B cell (primary cell): ENCODE measurements around the gene SORL1-AS1.

Experiments used
- ATAC-seq: fragments of 200-7000 bp; cut with Tn5 transposase; one replicate; pipeline ENCODE4 v1.10.0; 2021; ENCODE audit warnings: low read depth, mild to moderate bottlenecking, moderate number of reproducible peaks, moderate library complexity
- CTCF ChIA-PET: fragments of 350-600 bp; sonication (Branson Sonifier 250); formaldehyde crosslinking; loops from one replicate; lab custom pipeline; 2021; ENCODE audit warnings: antibody characterized with exemption, inconsistent platforms; lab: Charles Lee
- POLR2A ChIA-PET: fragments of 350-600 bp; sonication (Branson Sonifier 250); formaldehyde crosslinking; loops from one replicate; lab custom pipeline; 2021; ENCODE audit warnings: antibody characterized with exemption; lab: Charles Lee
- DNase-seq: peaks from one replicate; pipeline ENCODE4 v3.0.0; 2013
- H2AFZ ChIP-seq: 2 replicates; pipeline ENCODE4 v1.6.1; 2012; ENCODE audit warnings: mild to moderate bottlenecking, low read depth, low read length; ENCODE audit not compliant: insufficient read depth, poor library complexity, severe bottlenecking
- H3K27ac ChIP-seq, 2 donors: 1 replicate in 1 of 2; 2 replicates in 1 of 2; pipeline ENCODE4 v1.5.1; 2012 to 2013; ENCODE audit warnings: low read length in 2 of 2, mild to moderate bottlenecking in 2 of 2, moderate library complexity in 1 of 2
- H3K27me3 ChIP-seq, 4 experiments: fragments of 200-600 bp in 1 of 4; sonication (generic) in 1 of 4; replicated peaks in 1 of 4; 1 replicate in 2 of 4; 2 replicates in 2 of 4; pipeline versions ENCODE4 v1.6.1 to v1.7.0; 2013 to 2016; ENCODE audit warnings: low read length in 3 of 4, mild to moderate bottlenecking in 2 of 4, mixed read lengths in 1 of 4, moderate library complexity in 1 of 4; ENCODE audit not compliant: insufficient read depth in 4 of 4, control insufficient read depth in 3 of 4; ENCODE audit errors: control extremely low read depth in 1 of 4
- H3K36me3 ChIP-seq, 2 experiments: replicated peaks in 1 of 2; 1 replicate in 1 of 2; 2 replicates in 1 of 2; pipeline versions ENCODE4 v1.6.1 to v1.7.1; 2013; ENCODE audit warnings: low read length in 1 of 2; ENCODE audit not compliant: insufficient read depth in 2 of 2, control insufficient read depth in 1 of 2; ENCODE audit errors: control extremely low read depth in 1 of 2, extremely low read depth in 1 of 2
- H3K4me1 ChIP-seq, 2 donors: fragments of 200-600 bp in 1 of 2; sonication (generic) in 1 of 2; 1 replicate in 1 of 2; 2 replicates in 1 of 2; pipeline versions ENCODE4 v1.5.1 to v1.6.1; 2013 to 2017; ENCODE audit warnings: low read length in 2 of 2; ENCODE audit not compliant: control insufficient read depth in 2 of 2, insufficient read depth in 2 of 2
- H3K4me2 ChIP-seq: replicated peaks from 2 replicates; pipeline ENCODE3; 2012; ENCODE audit warnings: mild to moderate bottlenecking, low read depth, low read length; ENCODE audit not compliant: poor library complexity, severe bottlenecking
- H3K4me3 ChIP-seq, 5 experiments: fragments of 200-600 bp in 1 of 5; sonication (generic) in 1 of 5; 1 replicate in 3 of 5; 2 replicates in 2 of 5; pipeline versions ENCODE4 v1.5.1 to v1.7.0; 2011 to 2016; ENCODE audit warnings: low read length in 4 of 5, mild to moderate bottlenecking in 4 of 5, low read depth in 2 of 5, control low read depth in 1 of 5, moderate library complexity in 1 of 5; ENCODE audit not compliant: insufficient read depth in 1 of 5; ENCODE audit errors: control extremely low read depth in 1 of 5, extremely low read depth in 1 of 5
- H3K79me2 ChIP-seq: fragments of 200-600 bp; sonication (generic); one replicate; pipeline ENCODE4 v1.6.0; 2016; ENCODE audit warnings: low read length; ENCODE audit not compliant: control insufficient read depth, insufficient read depth
- H3K9ac ChIP-seq: fragments of 200-600 bp; sonication (generic); 2 replicates; pipeline ENCODE4 v1.6.1; 2017; ENCODE audit warnings: mild to moderate bottlenecking, low read length, moderate library complexity
- H3K9me3 ChIP-seq, 3 donors: one replicate each; pipeline versions ENCODE4 v1.6.1 to v1.7.1; 2013; ENCODE audit warnings: low read length in 2 of 3; ENCODE audit not compliant: control insufficient read depth in 2 of 3, insufficient read depth in 1 of 3; ENCODE audit errors: control extremely low read depth in 1 of 3
- H4K20me1 ChIP-seq: 2 replicates; pipeline ENCODE4 v1.6.0; 2012; ENCODE audit warnings: mild to moderate bottlenecking, low read length; ENCODE audit not compliant: insufficient read depth, control insufficient read depth, poor library complexity, severe bottlenecking
- H3K27ac Mint-ChIP-seq: one replicate; pipeline ENCODE4 v1.8.0; 2021; ENCODE audit warnings: mixed read lengths
- H3K27me3 Mint-ChIP-seq: one replicate; pipeline ENCODE4 v1.8.0; 2021; ENCODE audit warnings: mixed read lengths
- H3K4me1 Mint-ChIP-seq: one replicate; pipeline ENCODE4 v1.8.0; 2021; ENCODE audit warnings: mixed read lengths
- H3K4me3 Mint-ChIP-seq: one replicate; pipeline ENCODE4 v1.8.0; 2021; ENCODE audit warnings: mixed read lengths
- H3K9me3 Mint-ChIP-seq: one replicate; pipeline ENCODE4 v1.8.0; 2022; ENCODE audit warnings: mixed read lengths; ENCODE audit not compliant: insufficient read depth
- EZH2 ChIP-seq: IDR thresholded peaks from 2 replicates; pipeline ENCODE4 v1.6.1; 2012; ENCODE audit warnings: borderline replicate concordance, low read depth, mild to moderate bottlenecking, moderate library complexity, low read length; ENCODE audit not compliant: insufficient read depth, poor library complexity, severe bottlenecking
- WGBS: methylation state at CpG from one replicate; pipeline ENCODE4 v1.1.5; 2013; ENCODE audit warnings: missing lambda C conversion rate; ENCODE audit not compliant: insufficient coverage; 5-methylcytosine and 5-hydroxymethylcytosine counted together
- intact Hi-C: fragments of 100-400 bp; cut with micrococcal nuclease; formaldehyde crosslinking; loops from one replicate; pipeline ENCODE4 v1.10.0; 2022
- TF ChIP-seq, protein P1 (sequence below): fragments of 200-600 bp; IDR thresholded peaks from one replicate; pipeline ENCODE4 v1.8.0; 2022; ENCODE audit warnings: antibody characterized with exemption, mild to moderate bottlenecking

The SORL1-AS1 gene

DNA sequence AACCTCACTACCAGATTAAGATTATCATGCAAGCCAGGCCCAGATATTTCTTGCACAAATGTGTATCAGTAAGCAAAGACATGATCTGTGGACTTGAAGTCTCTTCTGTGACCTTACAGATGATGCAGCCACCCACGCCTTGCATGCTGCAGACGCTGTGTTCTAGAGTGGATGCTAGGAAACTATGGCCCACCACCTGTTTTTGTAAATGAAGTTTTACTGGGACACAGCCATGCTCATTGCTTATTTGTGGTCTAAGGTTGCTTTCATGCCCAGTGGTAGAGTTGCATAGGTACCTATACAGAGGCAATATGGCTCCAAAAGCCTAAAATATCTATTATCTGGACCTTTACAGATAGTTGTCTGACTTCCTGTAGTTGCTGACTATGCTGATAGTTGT, 47.5 kb upstream of the SORL1-AS1 start:
- no peak overlapping the region for H3K4me3 ChIP-seq
- ATAC-seq (no peak), DNase-seq (no peak)
- intact Hi-C loops: no loop called here
- no peaks in the 10 kb centered on the region for H3K27me3 ChIP-seq
- H3K9ac ChIP-seq: no peak overlapping the region
- no peak overlapping the region for H3K27ac Mint-ChIP-seq
- peaks cover 4% of the 10 kb centered on the region for H3K9me3 Mint-ChIP-seq
- peaks cover 21 to 35% of the 10 kb centered on the region in 2 experiments for H3K36me3 ChIP-seq
- H3K27me3 Mint-ChIP-seq: no peaks in the 10 kb centered on the region
- ChIA-PET CTCF (no interaction called here), POLR2A (no interaction called here)
- H3K27ac ChIP-seq: no peak overlapping the region
- no peak for TF ChIP-seq EZH2
- TF ChIP-seq, protein P1, sequence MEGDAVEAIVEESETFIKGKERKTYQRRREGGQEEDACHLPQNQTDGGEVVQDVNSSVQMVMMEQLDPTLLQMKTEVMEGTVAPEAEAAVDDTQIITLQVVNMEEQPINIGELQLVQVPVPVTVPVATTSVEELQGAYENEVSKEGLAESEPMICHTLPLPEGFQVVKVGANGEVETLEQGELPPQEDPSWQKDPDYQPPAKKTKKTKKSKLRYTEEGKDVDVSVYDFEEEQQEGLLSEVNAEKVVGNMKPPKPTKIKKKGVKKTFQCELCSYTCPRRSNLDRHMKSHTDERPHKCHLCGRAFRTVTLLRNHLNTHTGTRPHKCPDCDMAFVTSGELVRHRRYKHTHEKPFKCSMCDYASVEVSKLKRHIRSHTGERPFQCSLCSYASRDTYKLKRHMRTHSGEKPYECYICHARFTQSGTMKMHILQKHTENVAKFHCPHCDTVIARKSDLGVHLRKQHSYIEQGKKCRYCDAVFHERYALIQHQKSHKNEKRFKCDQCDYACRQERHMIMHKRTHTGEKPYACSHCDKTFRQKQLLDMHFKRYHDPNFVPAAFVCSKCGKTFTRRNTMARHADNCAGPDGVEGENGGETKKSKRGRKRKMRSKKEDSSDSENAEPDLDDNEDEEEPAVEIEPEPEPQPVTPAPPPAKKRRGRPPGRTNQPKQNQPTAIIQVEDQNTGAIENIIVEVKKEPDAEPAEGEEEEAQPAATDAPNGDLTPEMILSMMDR: no peak
- no peak overlapping the region for H3K4me3 Mint-ChIP-seq
- H3K9me3 ChIP-seq: peaks cover 2 to 4% (median 2%) of the 10 kb centered on the region in 3 donors
- peaks cover 14 to 18% of the 10 kb centered on the region in 2 donors for H3K4me1 ChIP-seq
- no peaks in the 10 kb centered on the region for H4K20me1 ChIP-seq
- 100% methylated on average over 1 of the region's 2 CpGs for WGBS
- no peak overlapping the region for H2AFZ ChIP-seq
- H3K79me2 ChIP-seq: peaks cover 25% of the 10 kb centered on the region
- H3K4me1 Mint-ChIP-seq: peaks cover 35% of the 10 kb centered on the region
- no peak overlapping the region for H3K4me2 ChIP-seq

GRCh38 chr11:121499405-121499804, 46.6 kb upstream of the SORL1-AS1 start:
- peaks cover 4% of the 10 kb centered on the region for H3K9me3 Mint-ChIP-seq
- peaks cover 32% of the 10 kb centered on the region for H3K79me2 ChIP-seq
- H3K27ac Mint-ChIP-seq: no peak overlapping the region
- TF ChIP-seq, protein P1: no peak
- TF ChIP-seq EZH2: no peak
- ChIA-PET CTCF (no interaction called here), POLR2A (no interaction called here)
- peaks cover 21 to 32% of the 10 kb centered on the region in 2 experiments for H3K36me3 ChIP-seq
- no peak overlapping the region for H3K27ac ChIP-seq
- H3K4me3 Mint-ChIP-seq: no peak overlapping the region
- H3K9ac ChIP-seq: no peak overlapping the region
- H3K9me3 ChIP-seq: peaks cover 2 to 4% (median 2%) of the 10 kb centered on the region in 3 donors
- peaks cover 42% of the 10 kb centered on the region for H3K4me1 Mint-ChIP-seq
- H3K4me2 ChIP-seq: no peak overlapping the region
- no peak overlapping the region for H2AFZ ChIP-seq
- DNase-seq (no peak), ATAC-seq (no peak)
- no CpG with 5 or more reads among the region's 2 CpGs for WGBS
- H3K27me3 Mint-ChIP-seq: no peaks in the 10 kb centered on the region
- H3K27me3 ChIP-seq: no peaks in the 10 kb centered on the region
- H4K20me1 ChIP-seq: no peaks in the 10 kb centered on the region
- no peak overlapping the region for H3K4me3 ChIP-seq
- intact Hi-C loops: no loop called here
- peaks cover 23 to 26% of the 10 kb centered on the region in 2 donors for H3K4me1 ChIP-seq
